AG04449 (cell line): Measurements from ENCODE around the gene MSLN.
A peak's percentile ranks its signal among the peaks of the same experiment; 100 is the strongest.

ENCODE experiments used
- CTCF ChIA-PET: fragments of 350-600 bp; formaldehyde crosslinking; extraction: SDS; loops from one replicate; lab custom pipeline; 2021; ENCODE audit warnings: antibody characterized with exemption; lab: Yijun Ruan, JAX
- POLR2A ChIA-PET: fragments of 400-600, 350-600 bp; formaldehyde crosslinking; extraction: SDS; loops from one replicate; lab custom pipeline; 2020; ENCODE audit warnings: antibody characterized with exemption, inconsistent platforms; lab: Yijun Ruan, JAX
- DNase-seq: peaks from one replicate; pipeline ENCODE4 v3.0.0-alpha.2; 2010; ENCODE audit warnings: low read depth, low spot score
- H3K4me3 ChIP-seq: 2 replicates; pipeline ENCODE4 v1.5.1; 2011; ENCODE audit warnings: low read depth, mild to moderate bottlenecking, control low read depth, low read length
- TF ChIP-seq, protein P1 (sequence below): IDR thresholded peaks from one replicate; pipeline ENCODE4 v1.5.1; 2011; ENCODE audit warnings: mild to moderate bottlenecking, moderate library complexity, low read length, control low read depth, inconsistent platforms; ENCODE audit not compliant: insufficient read depth; ENCODE audit errors: missing control alignments

MSLN gene

DNA sequence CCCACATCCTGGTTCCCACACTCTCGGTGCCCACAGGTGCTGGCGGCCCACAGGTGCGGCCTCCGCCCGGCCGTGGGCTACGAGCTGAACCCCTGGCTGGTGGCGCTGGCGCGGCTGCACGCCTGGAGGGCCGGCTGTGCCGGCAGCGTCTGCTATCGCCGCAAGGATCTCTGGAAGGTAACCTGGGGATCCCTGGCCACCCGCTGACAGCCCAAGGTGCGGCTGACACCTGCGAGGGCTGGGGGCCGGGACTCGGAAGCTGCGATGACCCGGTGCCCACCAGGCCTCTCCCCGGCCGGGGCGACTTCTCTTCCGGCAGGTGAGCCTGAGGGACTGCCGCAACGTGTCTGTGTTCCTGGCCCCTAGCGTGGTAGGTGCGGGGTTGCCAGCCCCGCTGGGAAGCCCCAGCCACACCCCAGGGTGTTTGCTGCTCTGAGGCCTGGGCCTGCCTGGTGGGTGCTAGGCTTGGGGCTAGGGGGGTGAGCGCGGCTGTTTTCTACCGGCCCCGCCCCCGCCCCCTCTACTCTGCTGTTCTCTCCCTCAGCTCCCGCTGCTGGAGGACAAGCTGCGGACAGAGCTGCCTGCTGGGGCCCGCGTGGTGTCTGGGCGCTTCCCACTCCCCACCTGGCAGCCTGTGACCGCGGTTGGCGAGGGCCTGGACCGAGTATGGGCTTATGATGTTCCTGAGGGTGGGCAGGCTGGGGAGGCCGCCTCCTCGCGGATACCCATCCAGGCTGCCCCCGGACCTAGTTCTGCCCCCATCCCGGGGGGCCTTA lies 38.6 kb upstream of the MSLN start:
- H3K4me3 ChIP-seq, result peak overlapping the region; percentile 75
- ChIA-PET CTCF (interaction anchor here (0.9 to 3.4 kb wide), 9 partner anchors 9 to 64 kb away, joined by 3 to 25 read pairs (median 6); partner anchors contain the start of gene CIAO3), POLR2A (interaction anchor here (0.6 to 1.4 kb wide), 3 partner anchors 9 to 13 kb away, joined by 3 to 4 read pairs (median 3); no protein-coding TSS in a partner anchor)
- TF ChIP-seq, protein P1, sequence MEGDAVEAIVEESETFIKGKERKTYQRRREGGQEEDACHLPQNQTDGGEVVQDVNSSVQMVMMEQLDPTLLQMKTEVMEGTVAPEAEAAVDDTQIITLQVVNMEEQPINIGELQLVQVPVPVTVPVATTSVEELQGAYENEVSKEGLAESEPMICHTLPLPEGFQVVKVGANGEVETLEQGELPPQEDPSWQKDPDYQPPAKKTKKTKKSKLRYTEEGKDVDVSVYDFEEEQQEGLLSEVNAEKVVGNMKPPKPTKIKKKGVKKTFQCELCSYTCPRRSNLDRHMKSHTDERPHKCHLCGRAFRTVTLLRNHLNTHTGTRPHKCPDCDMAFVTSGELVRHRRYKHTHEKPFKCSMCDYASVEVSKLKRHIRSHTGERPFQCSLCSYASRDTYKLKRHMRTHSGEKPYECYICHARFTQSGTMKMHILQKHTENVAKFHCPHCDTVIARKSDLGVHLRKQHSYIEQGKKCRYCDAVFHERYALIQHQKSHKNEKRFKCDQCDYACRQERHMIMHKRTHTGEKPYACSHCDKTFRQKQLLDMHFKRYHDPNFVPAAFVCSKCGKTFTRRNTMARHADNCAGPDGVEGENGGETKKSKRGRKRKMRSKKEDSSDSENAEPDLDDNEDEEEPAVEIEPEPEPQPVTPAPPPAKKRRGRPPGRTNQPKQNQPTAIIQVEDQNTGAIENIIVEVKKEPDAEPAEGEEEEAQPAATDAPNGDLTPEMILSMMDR, result no peak
- no peak for DNase-seq

GRCh38 chr16:722835-723633 lies 37.5 kb upstream of the MSLN start:
- no peak overlapping the region for H3K4me3 ChIP-seq
- DNase-seq, result no peak
- CTCF ChIA-PET, result interaction anchor here (0.9 to 7.4 kb wide), 5 partner anchors 9 to 20 kb away, joined by 3 to 75 read pairs (median 6); partner anchors contain the start of genes CIAO3 and METRN
- TF ChIP-seq, protein P1, result no peak
- POLR2A ChIA-PET, result interaction anchor here (1.4 kb wide), 1 partner anchor 11 kb away, joined by 4 read pairs; no protein-coding TSS in a partner anchor

GRCh38 chr16:723695-724094 lies 36.8 kb upstream of the MSLN start:
- ChIA-PET POLR2A (no interaction called here), CTCF (interaction anchor here (1.0 to 7.4 kb wide), 3 partner anchors 10 to 332 kb away, joined by 3 to 75 read pairs (median 16); partner anchors contain the start of genes CIAO3 and METRN)
- no peak overlapping the region for H3K4me3 ChIP-seq
- DNase-seq, result no peak
- TF ChIP-seq, protein P1, result no peak

- TF ChIP-seq, protein P1, result no peak
- CTCF ChIA-PET, result interaction anchor here (1.0 to 7.4 kb wide), 4 partner anchors 10 to 331 kb away, joined by 3 to 75 read pairs (median 12); partner anchors contain the start of genes CIAO3 and METRN
- POLR2A ChIA-PET, result interaction anchor here (0.8 kb wide), 1 partner anchor 10 kb away, joined by 4 read pairs; the partner anchor contains the start of gene METRN
- H3K4me3 ChIP-seq, result no peak overlapping the region
- no peak for DNase-seq
These were observed 36.1 kb upstream of the MSLN start for GRCh38 chr16:724188-725040.

DNA sequence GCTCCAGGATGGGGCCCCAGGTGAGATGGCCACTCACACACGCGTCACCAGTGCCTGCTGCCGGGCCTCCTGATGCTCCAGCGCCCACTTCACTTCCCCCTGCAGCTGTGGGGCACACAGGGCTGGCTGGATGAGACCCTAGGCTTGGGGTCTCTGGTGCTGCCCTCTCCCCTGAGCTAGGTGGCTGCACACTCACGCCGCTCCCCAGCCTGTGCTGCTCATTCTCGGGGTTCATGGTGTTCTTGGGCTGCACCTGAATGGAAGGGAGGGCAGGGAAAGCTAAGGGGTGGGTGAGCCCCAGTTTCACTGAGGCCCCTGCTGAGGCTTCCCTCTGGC lies 35.5 kb upstream of the MSLN start:
- ChIA-PET CTCF (interaction anchor here (1.7 to 7.4 kb wide), 3 partner anchors 11 to 16 kb away, joined by 7 to 75 read pairs (median 16); partner anchors contain the start of genes CIAO3 and METRN), POLR2A (interaction anchor here (0.7 kb wide), 1 partner anchor 9 kb away, joined by 4 read pairs; no protein-coding TSS in a partner anchor)
- no peak for DNase-seq
- no peak overlapping the region for H3K4me3 ChIP-seq
- TF ChIP-seq, protein P1, result no peak
